HUES64 (cell line): ENCODE measurements around the gene TK2.
"Not testable (repeated sequence)": the region's sequence is repeated elsewhere in the genome, so short reads cannot be mapped to it uniquely, and the experiment has no call there.

Experiments used
- H3K27ac ChIP-seq: 2 replicates; pipeline ENCODE4 v1.7.0; 2013; ENCODE audit warnings: low read depth, low read length, inconsistent platforms
- H3K27me3 ChIP-seq: 2 replicates; pipeline ENCODE4 v1.6.1; 2013; ENCODE audit warnings: mild to moderate bottlenecking, low read length; ENCODE audit not compliant: insufficient read depth
- H3K36me3 ChIP-seq: 2 replicates; pipeline ENCODE4 v1.6.1; 2013; ENCODE audit warnings: mild to moderate bottlenecking, low read length; ENCODE audit not compliant: insufficient read depth
- H3K4me1 ChIP-seq: 2 replicates; pipeline ENCODE4 v1.6.1; 2013; ENCODE audit warnings: mild to moderate bottlenecking, low read length, moderate library complexity; ENCODE audit not compliant: insufficient read depth
- H3K4me3 ChIP-seq: 2 replicates; pipeline ENCODE4 v1.5.1; 2013; ENCODE audit warnings: mild to moderate bottlenecking, low read length, moderate library complexity
- H3K9ac ChIP-seq: 2 replicates; pipeline ENCODE4 v1.6.1; 2013; ENCODE audit warnings: mild to moderate bottlenecking, low read depth, low read length
- H3K9me3 ChIP-seq: 2 replicates; pipeline ENCODE4 v1.6.1; 2013; ENCODE audit warnings: low read depth, low read length; ENCODE audit not compliant: insufficient read depth
- WGBS: fragments of 150-250, 120-280 bp; methylation state at CpG from one replicate; pipeline ENCODE4 v1.1.7; 2013; ENCODE audit warnings: missing lambda C conversion rate; 5-methylcytosine and 5-hydroxymethylcytosine counted together

Gene TK2

GRCh38 chr16:66469291-66469946, 80.5 kb downstream of the TK2 start:
- Histone ChIP-seq H3K4me3 (no peak overlapping the region), H3K9ac (no peak overlapping the region), H3K27ac (no peak overlapping the region), H3K4me1 (no peaks in the 10 kb centered on the region), H3K36me3 (no peaks in the 10 kb centered on the region), H3K9me3 (no peaks in the 10 kb centered on the region), H3K27me3 (no peaks in the 10 kb centered on the region)
- WGBS, result 96% methylated on average over 25 of the region's 26 CpGs

GRCh38 chr16:66468321-66468965, 81.5 kb downstream of the TK2 start:
- Histone ChIP-seq H3K4me3 (no peak overlapping the region), H3K9ac (no peak overlapping the region), H3K36me3 (no peaks in the 10 kb centered on the region), H3K4me1 (no peaks in the 10 kb centered on the region), H3K27ac (no peak overlapping the region), H3K27me3 (no peaks in the 10 kb centered on the region), H3K9me3 (no peaks in the 10 kb centered on the region)
- 89% methylated on average over 11 of the region's 11 CpGs for WGBS

DNA sequence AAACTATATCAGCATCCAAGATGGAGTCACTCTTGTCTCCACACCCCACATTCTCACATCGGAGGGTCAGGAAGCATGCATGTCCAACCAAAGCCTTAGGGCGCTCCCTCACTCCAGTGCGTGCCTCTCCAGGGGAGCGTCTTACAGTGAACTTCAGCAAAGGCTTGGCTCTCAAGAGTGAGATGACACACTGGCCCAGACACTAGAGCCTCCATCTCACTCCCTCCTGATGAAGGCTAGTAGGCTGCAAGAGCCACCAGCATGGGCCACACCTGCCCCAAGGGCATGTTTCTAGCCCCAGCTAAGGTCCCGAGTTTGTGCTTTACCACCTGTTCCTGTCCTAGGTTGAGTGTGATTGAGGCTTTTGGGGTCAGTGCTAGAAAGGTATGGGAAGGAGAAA, 82.3 kb downstream of the TK2 start:
- no peaks in the 10 kb centered on the region for H3K36me3 ChIP-seq
- no peaks in the 10 kb centered on the region for H3K27me3 ChIP-seq
- WGBS, result 95% methylated on average over 5 of the region's 5 CpGs
- H3K27ac ChIP-seq, result no peak overlapping the region
- no peak overlapping the region for H3K9ac ChIP-seq
- no peaks in the 10 kb centered on the region for H3K9me3 ChIP-seq
- no peak overlapping the region for H3K4me3 ChIP-seq
- no peaks in the 10 kb centered on the region for H3K4me1 ChIP-seq

DNA sequence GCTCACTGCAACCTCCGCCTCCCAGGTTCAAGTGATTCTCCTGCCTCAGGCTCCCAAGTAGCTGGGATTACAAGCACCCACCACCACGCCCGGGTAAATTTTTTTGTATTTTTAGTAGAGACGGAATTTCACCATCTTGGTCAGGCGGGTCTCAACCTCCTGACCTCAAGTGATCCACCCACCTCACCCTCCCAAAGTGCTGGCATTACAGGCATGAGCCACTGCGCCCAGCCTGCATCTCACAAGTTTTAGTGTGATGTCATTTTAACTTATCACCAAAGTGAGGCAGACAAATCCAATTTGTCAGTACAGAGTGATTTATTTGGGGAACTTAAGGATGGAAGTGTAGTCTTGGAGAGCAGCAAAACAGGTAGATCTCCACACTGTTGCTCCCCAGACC, 83.3 kb downstream of the TK2 start:
- H3K27ac ChIP-seq, H3K27me3 ChIP-seq, H3K4me3 ChIP-seq, H3K36me3 ChIP-seq, H3K9me3 ChIP-seq, H3K4me1 ChIP-seq, H3K9ac ChIP-seq: not testable (repeated sequence)
- 95% methylated on average over 6 of the region's 6 CpGs for WGBS

- not testable (repeated sequence) for H3K27me3 ChIP-seq, H3K9me3 ChIP-seq, H3K27ac ChIP-seq, H3K36me3 ChIP-seq, H3K4me1 ChIP-seq, H3K9ac ChIP-seq, H3K4me3 ChIP-seq
- WGBS, result 93% methylated on average over 6 of the region's 6 CpGs
Observed at GRCh38 chr16:66465946-66466345, 84.0 kb downstream of the TK2 start.

DNA sequence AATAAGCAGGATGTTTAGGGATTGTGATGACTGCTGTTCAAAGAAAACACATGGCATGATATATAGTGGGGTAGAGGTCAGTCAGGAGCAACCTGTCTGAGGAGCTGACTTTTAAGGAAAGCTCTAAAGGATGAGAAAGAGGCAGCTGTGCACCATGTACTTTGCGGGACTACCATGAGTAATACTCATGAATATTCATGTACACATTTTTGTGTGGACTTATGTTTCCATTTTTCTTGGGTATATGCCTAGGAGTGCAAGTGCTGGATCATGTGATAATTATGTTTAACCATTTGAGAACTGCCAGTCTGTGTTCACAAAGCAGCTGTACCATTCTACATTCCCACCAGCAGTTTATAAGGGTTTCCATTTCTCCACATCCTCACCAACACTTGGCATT, 87.0 kb downstream of the TK2 start:
- no CpG with 5 or more reads among the region's 1 CpG for WGBS
- Histone ChIP-seq H3K36me3 (no peaks in the 10 kb centered on the region), H3K4me1 (no peaks in the 10 kb centered on the region), H3K4me3 (no peak overlapping the region), H3K27ac (no peak overlapping the region), H3K9ac (no peak overlapping the region), H3K27me3 (no peaks in the 10 kb centered on the region), H3K9me3 (no peaks in the 10 kb centered on the region)

DNA sequence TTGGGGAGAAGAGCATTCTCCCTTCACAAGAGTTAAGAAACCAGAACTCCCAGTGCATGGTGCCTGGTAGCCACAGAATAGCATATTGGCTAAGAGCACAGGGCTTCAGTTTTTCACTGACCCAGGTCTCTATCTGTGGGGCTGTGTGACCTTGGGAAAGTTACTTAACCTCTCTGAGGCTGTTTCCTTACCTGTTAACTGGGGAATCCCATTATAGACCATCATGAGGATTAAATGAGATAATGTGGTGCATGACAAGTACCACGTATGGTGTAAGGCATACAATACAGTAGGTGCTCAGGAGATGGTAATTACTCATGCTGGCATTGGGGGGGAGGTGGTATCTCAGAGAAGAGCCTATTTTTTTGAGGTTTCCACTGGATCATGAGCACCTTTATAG, 89.2 kb downstream of the TK2 start:
- H3K4me3 ChIP-seq, result no peak overlapping the region
- H3K27ac ChIP-seq, result no peak overlapping the region
- 88% methylated on average over 1 of the region's 1 CpG for WGBS
- no peaks in the 10 kb centered on the region for H3K9me3 ChIP-seq
- no peaks in the 10 kb centered on the region for H3K36me3 ChIP-seq
- no peak overlapping the region for H3K9ac ChIP-seq
- H3K4me1 ChIP-seq, result no peaks in the 10 kb centered on the region
- H3K27me3 ChIP-seq, result no peaks in the 10 kb centered on the region

- Histone ChIP-seq H3K27ac (no peak overlapping the region), H3K9me3 (no peaks in the 10 kb centered on the region), H3K36me3 (no peaks in the 10 kb centered on the region), H3K4me1 (no peaks in the 10 kb centered on the region), H3K4me3 (no peak overlapping the region), H3K27me3 (no peaks in the 10 kb centered on the region), H3K9ac (no peak overlapping the region)
- WGBS, result 64% methylated on average over 5 of the region's 5 CpGs
Observed at GRCh38 chr16:66459878-66460277, 90.0 kb downstream of the TK2 start.

- 83% methylated on average over 7 of the region's 7 CpGs for WGBS
- H3K4me3 ChIP-seq, result no peak overlapping the region
- no peak overlapping the region for H3K9ac ChIP-seq
- H3K4me1 ChIP-seq, result no peaks in the 10 kb centered on the region
- H3K27ac ChIP-seq, result no peak overlapping the region
- no peaks in the 10 kb centered on the region for H3K9me3 ChIP-seq
- H3K27me3 ChIP-seq, result no peaks in the 10 kb centered on the region
- H3K36me3 ChIP-seq, result no peaks in the 10 kb centered on the region
Observed at GRCh38 chr16:66458853-66459252, 91.1 kb downstream of the TK2 start.

DNA sequence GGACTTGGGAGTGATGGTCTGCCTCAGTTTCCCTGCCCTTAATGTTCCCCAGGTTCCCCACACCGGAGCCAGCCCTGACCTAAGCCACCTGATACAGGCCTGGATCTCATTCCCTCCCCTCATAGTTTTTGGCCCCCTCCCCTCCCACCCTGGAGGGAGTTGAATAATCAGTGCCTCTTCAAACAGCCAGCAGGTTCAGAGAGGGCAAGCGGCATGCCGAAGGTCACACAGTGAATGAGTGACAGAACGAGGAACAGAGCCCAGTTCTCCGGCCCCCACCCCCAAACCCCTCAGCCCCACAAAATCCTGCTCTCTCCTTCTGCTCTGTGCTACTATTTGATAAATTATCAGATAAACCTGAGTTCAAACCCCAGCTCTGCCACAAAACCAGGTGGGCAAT, 91.6 kb downstream of the TK2 start:
- H3K9ac ChIP-seq, result no peak overlapping the region

More for the DNA sequence above, 91.6 kb downstream of the TK2 start:
- 94% methylated on average over 5 of the region's 5 CpGs for WGBS
- H3K27ac ChIP-seq, result no peak overlapping the region
- H3K27me3 ChIP-seq, result no peaks in the 10 kb centered on the region
- no peaks in the 10 kb centered on the region for H3K9me3 ChIP-seq
- no peaks in the 10 kb centered on the region for H3K4me1 ChIP-seq
- H3K4me3 ChIP-seq, result no peak overlapping the region
- no peaks in the 10 kb centered on the region for H3K36me3 ChIP-seq
